Activated CD4-positive, alpha-beta memory T cell treated with anti-CD3 and anti-CD28 coated beads for 36 hours (primary cell): ENCODE measurements around the gene POLA1. TPM values are rescaled to one million over a fixed set of nuclear protein-coding genes. Genes with fewer than 3 reads are reported as not detected.

ENCODE experiments used
- CTCF ChIA-PET: fragments of 350-600 bp; sonication (Branson Sonifier 250); formaldehyde crosslinking; loops from one replicate; lab custom pipeline; 2021; ENCODE audit warnings: antibody characterized with exemption, inconsistent platforms; lab: Charles Lee
- POLR2A ChIA-PET: fragments of 350-600 bp; sonication (Branson Sonifier 250); formaldehyde crosslinking; loops from one replicate; lab custom pipeline; 2021; ENCODE audit warnings: antibody characterized with exemption; lab: Charles Lee
- DNase-seq: peaks from one replicate; pipeline ENCODE4 v3.0.0-alpha.2; 2020
- H3K27ac Mint-ChIP-seq: one replicate; pipeline ENCODE4 v1.8.0; 2021; ENCODE audit warnings: mixed read lengths
- H3K27me3 Mint-ChIP-seq: one replicate; pipeline ENCODE4 v1.8.0; 2021; ENCODE audit warnings: mixed read lengths
- H3K36me3 Mint-ChIP-seq: one replicate; pipeline ENCODE4 v1.8.0; 2021; ENCODE audit warnings: mixed read lengths
- H3K4me1 Mint-ChIP-seq: one replicate; pipeline ENCODE4 v1.8.0; 2021; ENCODE audit warnings: low read depth, mixed read lengths
- H3K4me3 Mint-ChIP-seq: one replicate; pipeline ENCODE4 v1.8.0; 2021; ENCODE audit warnings: mild to moderate bottlenecking, mixed read lengths
- H3K9me3 Mint-ChIP-seq: one replicate; pipeline ENCODE4 v1.8.0; 2021; ENCODE audit warnings: mixed read lengths
- intact Hi-C: fragments of 100-400 bp; cut with micrococcal nuclease; formaldehyde crosslinking; loops from one replicate; pipeline ENCODE4 v1.15.1; 2023
- total RNA-seq, 2 experiments: library from RNA; stranded (reverse); gene quantifications; one replicate each; pipeline ENCODE4 v1.2.3, GENCODE V29; 2021

The POLA1 gene
- total RNA-seq, 2 experiments from 2014 or later, result 40.9 to 41.7 TPM

- intact Hi-C loops, result no loop called here
Measured at GRCh38 chrX:24965372-24965771, 271.7 kb downstream of the POLA1 start.

DNA sequence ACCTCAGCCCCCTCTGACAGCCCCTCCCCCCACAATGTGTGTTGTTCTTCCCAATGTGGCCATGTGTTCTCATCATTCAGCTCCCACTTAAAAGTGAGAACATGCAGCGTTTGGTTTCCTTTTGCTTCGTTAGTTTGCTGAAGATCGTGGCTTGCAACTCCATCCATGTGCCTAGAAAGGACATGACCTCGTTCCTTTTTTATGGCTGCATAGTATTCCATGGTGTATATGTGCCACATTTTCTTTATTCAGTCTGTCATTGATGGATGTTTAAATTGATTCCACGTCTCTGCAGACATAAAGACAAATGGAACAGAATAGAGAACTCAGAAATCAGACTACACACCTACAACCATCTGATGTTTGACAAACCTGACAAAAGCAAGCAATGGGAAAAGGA is 276.1 kb downstream of the POLA1 start:
- CTCF ChIA-PET, result no interaction called here
- no peak overlapping the region for H3K4me3 Mint-ChIP-seq
- no peak for DNase-seq
- no peak overlapping the region for H3K27ac Mint-ChIP-seq
- peaks cover 2% of the 10 kb centered on the region for H3K9me3 Mint-ChIP-seq
- POLR2A ChIA-PET, result no interaction called here
- H3K4me1 Mint-ChIP-seq, result no peaks in the 10 kb centered on the region
- peaks cover 13% of the 10 kb centered on the region for H3K36me3 Mint-ChIP-seq
- H3K27me3 Mint-ChIP-seq, result no peaks in the 10 kb centered on the region
- intact Hi-C loops, result no loop called here

More at GRCh38 chrX:24965372-24965771, 271.7 kb downstream of the POLA1 start:
- H3K4me3 Mint-ChIP-seq, result no peak overlapping the region
- H3K36me3 Mint-ChIP-seq, result peaks cover 11% of the 10 kb centered on the region
- peaks cover 2% of the 10 kb centered on the region for H3K9me3 Mint-ChIP-seq
- DNase-seq, result no peak
- H3K27me3 Mint-ChIP-seq, result no peaks in the 10 kb centered on the region
- CTCF ChIA-PET, result no interaction called here
- no peaks in the 10 kb centered on the region for H3K4me1 Mint-ChIP-seq
- no peak overlapping the region for H3K27ac Mint-ChIP-seq
- POLR2A ChIA-PET, result no interaction called here

DNA sequence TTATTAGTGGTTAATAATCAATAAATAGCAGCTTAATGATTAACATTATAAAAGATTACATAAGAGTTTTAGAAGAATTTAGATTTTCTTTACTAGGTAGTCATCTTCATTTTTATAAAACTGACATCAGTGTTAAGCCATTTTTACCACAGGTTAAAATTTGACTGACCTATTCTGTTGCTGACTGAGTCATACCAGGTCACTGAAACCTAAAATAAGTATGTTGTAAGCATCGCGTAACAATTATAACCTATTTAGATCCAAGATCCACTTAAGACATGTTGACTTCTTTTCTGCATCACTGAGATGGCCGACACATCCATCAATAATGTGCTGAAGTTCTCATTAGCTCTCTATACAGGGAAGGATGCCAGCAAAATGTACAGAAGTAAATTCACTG is 285.4 kb downstream of the POLA1 start:
- POLR2A ChIA-PET, result no interaction called here
- Mint-ChIP-seq H3K4me3 (no peak overlapping the region), H3K4me1 (no peaks in the 10 kb centered on the region), H3K36me3 (no peaks in the 10 kb centered on the region), H3K27me3 (no peaks in the 10 kb centered on the region), H3K9me3 (no peaks in the 10 kb centered on the region), H3K27ac (no peak overlapping the region)
- DNase-seq, result no peak
- intact Hi-C loops, result no loop called here
- CTCF ChIA-PET, result no interaction called here

DNA sequence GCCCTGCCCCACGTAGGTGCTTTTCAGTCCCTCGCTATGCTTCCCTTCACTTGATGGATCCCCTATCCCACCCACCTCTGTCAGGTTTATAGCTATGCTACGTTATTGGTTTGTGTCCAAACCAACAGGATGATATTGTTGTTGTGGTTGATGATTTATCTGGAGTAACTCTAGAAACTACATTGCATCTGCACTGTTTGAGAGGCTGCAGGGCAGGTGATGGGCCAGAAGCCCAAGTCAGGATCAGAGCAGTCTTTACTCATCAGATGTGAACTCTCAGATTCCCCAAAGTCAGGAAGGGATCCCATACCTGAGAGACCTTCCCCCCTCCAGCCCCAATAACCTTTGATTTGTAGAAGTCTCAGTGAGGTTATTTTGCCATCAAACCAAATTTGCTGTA is 287.3 kb downstream of the POLA1 start:
- Mint-ChIP-seq H3K27ac (no peak overlapping the region), H3K27me3 (no peaks in the 10 kb centered on the region), H3K4me3 (no peak overlapping the region), H3K36me3 (no peaks in the 10 kb centered on the region), H3K9me3 (no peaks in the 10 kb centered on the region), H3K4me1 (no peaks in the 10 kb centered on the region)
- intact Hi-C loops, result no loop called here
- DNase-seq, result no peak
- POLR2A ChIA-PET, result no interaction called here
- CTCF ChIA-PET, result no interaction called here

GRCh38 chrX:24982306-24982965 is 288.7 kb downstream of the POLA1 start:
- Mint-ChIP-seq H3K4me1 (no peaks in the 10 kb centered on the region), H3K27ac (no peak overlapping the region), H3K27me3 (no peaks in the 10 kb centered on the region), H3K9me3 (no peaks in the 10 kb centered on the region), H3K4me3 (no peak overlapping the region), H3K36me3 (peaks cover 6% of the 10 kb centered on the region)
- intact Hi-C loops, result no loop called here
- ChIA-PET CTCF (no interaction called here), POLR2A (no interaction called here)
- no peak for DNase-seq

GRCh38 chrX:24983931-24984330 is 290.2 kb downstream of the POLA1 start:
- no peak for DNase-seq
- no peaks in the 10 kb centered on the region for H3K4me1 Mint-ChIP-seq
- intact Hi-C loops, result no loop called here
- no peaks in the 10 kb centered on the region for H3K9me3 Mint-ChIP-seq
- no peak overlapping the region for H3K4me3 Mint-ChIP-seq
- H3K27ac Mint-ChIP-seq, result no peak overlapping the region
- H3K27me3 Mint-ChIP-seq, result no peaks in the 10 kb centered on the region
- ChIA-PET POLR2A (no interaction called here), CTCF (no interaction called here)
- H3K36me3 Mint-ChIP-seq, result peaks cover 8% of the 10 kb centered on the region

DNA sequence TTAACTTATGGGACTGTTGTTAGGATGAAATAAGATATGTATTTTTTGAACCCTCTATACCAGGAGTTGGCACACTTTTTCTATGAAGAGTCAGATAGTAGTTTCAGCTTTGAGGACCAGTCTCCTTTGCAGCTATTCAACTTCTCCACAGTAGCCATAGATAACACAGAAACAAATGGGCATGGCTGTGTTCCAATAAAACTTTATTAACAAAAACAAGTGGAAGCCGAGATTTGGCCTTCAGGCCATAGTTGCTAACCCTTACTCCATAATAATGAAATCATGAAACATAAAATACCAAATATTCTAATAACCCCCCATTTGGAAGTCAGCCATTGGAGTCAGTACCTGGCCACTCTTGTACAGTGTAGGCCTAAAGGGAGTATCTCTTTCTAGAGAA is 291.4 kb downstream of the POLA1 start:
- no peaks in the 10 kb centered on the region for H3K9me3 Mint-ChIP-seq
- H3K27ac Mint-ChIP-seq, result no peak overlapping the region
- no peak overlapping the region for H3K4me3 Mint-ChIP-seq
- POLR2A ChIA-PET, result no interaction called here
- no peak for DNase-seq
- peaks cover 8% of the 10 kb centered on the region for H3K36me3 Mint-ChIP-seq
- CTCF ChIA-PET, result interaction anchor here (0.6 kb wide), 1 partner anchor 21 kb away, joined by 3 read pairs; no protein-coding TSS in a partner anchor
- no peaks in the 10 kb centered on the region for H3K27me3 Mint-ChIP-seq
- no peaks in the 10 kb centered on the region for H3K4me1 Mint-ChIP-seq
- intact Hi-C loops, result no loop called here

DNA sequence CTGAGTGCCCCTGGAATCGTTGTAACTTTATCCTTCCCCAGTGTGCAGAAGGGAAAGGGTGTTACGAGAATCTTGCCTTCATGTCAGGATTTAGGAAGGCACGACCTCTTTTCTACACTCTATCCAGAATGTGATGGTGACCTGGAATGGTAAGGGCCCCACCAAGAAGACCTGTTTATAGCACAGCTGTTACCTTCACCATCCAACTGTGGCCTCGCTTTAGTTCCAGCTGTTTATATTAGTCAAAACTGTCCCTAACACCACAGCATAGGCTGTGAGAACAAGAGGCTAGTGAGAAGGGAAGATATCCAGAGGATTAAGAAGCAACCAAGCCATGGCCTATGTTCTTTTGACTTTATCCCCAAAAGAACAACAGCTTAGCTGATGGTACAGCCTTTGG is 294.0 kb downstream of the POLA1 start:
- Mint-ChIP-seq H3K27ac (no peak overlapping the region), H3K9me3 (no peaks in the 10 kb centered on the region), H3K4me3 (no peak overlapping the region), H3K4me1 (no peaks in the 10 kb centered on the region), H3K27me3 (no peaks in the 10 kb centered on the region), H3K36me3 (peaks cover 8% of the 10 kb centered on the region)
- DNase-seq, result no peak
- POLR2A ChIA-PET, result no interaction called here
- CTCF ChIA-PET, result no interaction called here
- intact Hi-C loops, result no loop called here

- no peaks in the 10 kb centered on the region for H3K4me1 Mint-ChIP-seq
- intact Hi-C loops, result no loop called here
- no peak overlapping the region for H3K27ac Mint-ChIP-seq
- no peaks in the 10 kb centered on the region for H3K27me3 Mint-ChIP-seq
- no peaks in the 10 kb centered on the region for H3K9me3 Mint-ChIP-seq
- CTCF ChIA-PET, result no interaction called here
- H3K36me3 Mint-ChIP-seq, result peaks cover 8% of the 10 kb centered on the region
- POLR2A ChIA-PET, result no interaction called here
- no peak for DNase-seq
- no peak overlapping the region for H3K4me3 Mint-ChIP-seq
Measured at GRCh38 chrX:24988314-24988713, 294.6 kb downstream of the POLA1 start.

- peaks cover 8% of the 10 kb centered on the region for H3K36me3 Mint-ChIP-seq
- no peak overlapping the region for H3K27ac Mint-ChIP-seq
- no peak overlapping the region for H3K4me3 Mint-ChIP-seq
- no peaks in the 10 kb centered on the region for H3K27me3 Mint-ChIP-seq
- no peaks in the 10 kb centered on the region for H3K4me1 Mint-ChIP-seq
- DNase-seq, result no peak
- intact Hi-C loops, result no loop called here
- H3K9me3 Mint-ChIP-seq, result no peaks in the 10 kb centered on the region
- POLR2A ChIA-PET, result no interaction called here
- CTCF ChIA-PET, result interaction anchor here (0.6 kb wide), 1 partner anchor 200 kb away, joined by 3 read pairs; no protein-coding TSS in a partner anchor
Measured at GRCh38 chrX:24990535-24990934, 296.8 kb downstream of the POLA1 start.

DNA sequence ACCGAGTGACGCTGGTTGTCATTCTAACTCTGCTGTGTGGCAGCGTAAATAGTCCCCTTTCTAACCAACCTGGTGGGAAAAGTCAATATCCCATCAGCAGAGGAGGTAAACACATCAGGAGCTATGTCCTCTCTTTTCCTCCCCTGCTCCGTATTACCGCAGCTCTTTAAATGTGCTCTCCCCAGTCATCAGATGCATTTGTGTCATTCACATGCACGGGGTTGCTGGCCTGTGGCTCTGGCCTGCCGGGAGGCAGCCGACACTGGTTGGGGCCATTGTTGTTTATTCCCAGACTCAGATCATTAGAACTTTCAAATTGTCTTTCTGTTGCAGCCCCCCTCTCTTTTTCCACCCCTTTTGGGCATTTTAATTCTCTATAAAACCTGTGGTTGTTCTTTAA is 300.2 kb downstream of the POLA1 start:
- ChIA-PET CTCF (no interaction called here), POLR2A (no interaction called here)
- Mint-ChIP-seq H3K4me3 (no peak overlapping the region), H3K9me3 (no peaks in the 10 kb centered on the region), H3K27me3 (no peaks in the 10 kb centered on the region), H3K4me1 (no peaks in the 10 kb centered on the region), H3K36me3 (no peaks in the 10 kb centered on the region), H3K27ac (no peak overlapping the region)
- no peak for DNase-seq
- intact Hi-C loops, result no loop called here

GRCh38 chrX:24996096-24996709 is 302.5 kb downstream of the POLA1 start:
- ChIA-PET POLR2A (no interaction called here), CTCF (interaction anchor here (1.0 kb wide), 1 partner anchor 158 kb away, joined by 4 read pairs; no protein-coding TSS in a partner anchor)
- H3K4me3 Mint-ChIP-seq, result no peak overlapping the region
- DNase-seq, result no peak
- no peaks in the 10 kb centered on the region for H3K36me3 Mint-ChIP-seq
- H3K27ac Mint-ChIP-seq, result no peak overlapping the region
- H3K27me3 Mint-ChIP-seq, result no peaks in the 10 kb centered on the region
- no peaks in the 10 kb centered on the region for H3K9me3 Mint-ChIP-seq
- intact Hi-C loops, result no loop called here
- H3K4me1 Mint-ChIP-seq, result no peaks in the 10 kb centered on the region

DNA sequence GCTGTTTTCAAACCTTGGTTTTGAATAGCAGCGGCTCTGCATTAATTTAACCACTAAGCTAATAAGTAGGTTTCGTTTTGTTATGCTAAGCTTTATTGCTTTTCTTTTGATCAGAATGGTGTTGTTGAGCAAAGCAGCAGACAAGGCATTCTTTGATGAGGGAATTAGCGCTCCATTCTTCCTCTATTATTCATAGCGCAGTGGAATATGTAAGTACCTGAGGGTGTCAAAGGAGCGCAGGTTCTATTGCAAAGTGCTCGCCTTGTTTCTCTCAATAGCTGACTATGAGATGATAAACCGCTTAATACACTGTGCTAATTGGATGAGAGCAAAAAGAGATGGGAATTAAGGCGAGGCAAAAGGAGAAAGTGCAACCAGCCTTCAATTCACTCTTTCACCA is 305.8 kb downstream of the POLA1 start:
- no peak overlapping the region for H3K27ac Mint-ChIP-seq
- CTCF ChIA-PET, result no interaction called here
- POLR2A ChIA-PET, result no interaction called here
- H3K9me3 Mint-ChIP-seq, result no peaks in the 10 kb centered on the region
- intact Hi-C loops, result no loop called here
- H3K27me3 Mint-ChIP-seq, result peaks cover 15% of the 10 kb centered on the region
- peaks cover 9% of the 10 kb centered on the region for H3K4me1 Mint-ChIP-seq
- no peak overlapping the region for H3K4me3 Mint-ChIP-seq
- DNase-seq, result no peak
- no peaks in the 10 kb centered on the region for H3K36me3 Mint-ChIP-seq
